ENCODE data around the gene FAM170B.

The FAM170B gene

DNA sequence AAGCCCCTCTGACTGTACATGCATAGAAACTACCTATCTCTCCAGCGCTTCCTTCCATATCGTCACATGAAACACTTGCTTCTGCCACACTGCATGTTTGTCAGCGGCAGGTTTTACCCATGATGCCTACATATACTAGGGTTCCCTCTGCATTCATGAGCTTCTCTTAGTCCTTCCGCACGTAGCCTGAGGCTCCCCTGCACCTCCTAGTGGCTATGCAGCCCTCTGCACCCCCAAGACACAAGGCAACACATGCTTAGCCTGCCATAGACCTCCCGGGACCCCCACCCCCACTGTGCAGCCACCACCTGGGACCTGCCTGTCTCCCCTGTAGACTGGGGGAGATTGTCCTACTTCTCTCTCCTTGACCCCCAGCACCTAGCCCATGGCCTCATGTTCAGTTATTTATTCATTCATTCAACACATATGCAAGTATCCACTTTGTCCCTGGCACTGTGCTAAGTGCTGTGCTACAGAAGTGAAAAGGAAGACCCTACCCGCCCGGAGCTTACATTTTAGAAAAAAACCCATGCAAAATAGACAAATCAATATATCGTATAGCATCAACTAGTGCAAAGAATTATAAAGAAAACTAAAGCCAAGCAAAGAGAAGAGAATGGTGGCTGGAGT, 30.9 kb upstream of the FAM170B start:
- H4K12ac ChIP-seq (ENCODE audit: low read depth, low read length), result no peak overlapping the region
- H4K8ac ChIP-seq (ENCODE audit: low read depth, low read length), result no peak overlapping the region
- H3K18ac ChIP-seq (ENCODE audit: low read length), result no peak overlapping the region
- no peak overlapping the region for H2AFZ ChIP-seq (ENCODE audit: insufficient read depth, low read length, poor library complexity)
- no peaks in the 10 kb centered on the region for H3K79me2 ChIP-seq (ENCODE audit: control insufficient read depth, insufficient read depth, low read length, poor library complexity)
- no peaks in the 10 kb centered on the region for H3K9me3 ChIP-seq (ENCODE audit: insufficient read depth, low read depth, low read length)
- H2AK5ac ChIP-seq (ENCODE audit: low read length), result no peak overlapping the region
- H2BK12ac ChIP-seq (ENCODE audit: low read length), result no peak overlapping the region
- no peak overlapping the region for H3K14ac ChIP-seq (ENCODE audit: low read length)
- H3K27ac ChIP-seq (ENCODE audit: low read depth, low read length), result no peak overlapping the region
- H3K4me2 ChIP-seq (ENCODE audit: low read length), result no peak overlapping the region
- no peak for DNase-seq
- no peaks in the 10 kb centered on the region for H3K4me1 ChIP-seq (ENCODE audit: control insufficient read depth in 1 of 2, insufficient read depth in 2 of 2, low read length in 2 of 2)
- no peak overlapping the region for H4K91ac ChIP-seq (ENCODE audit: low read depth, low read length)
- no peaks in the 10 kb centered on the region for H3K27me3 ChIP-seq (ENCODE audit: insufficient read depth, low read length)
- WGBS (ENCODE audit: extremely low coverage, insufficient coverage, insufficient read length), result no CpG with 5 or more reads among the region's 9 CpGs
- H2BK5ac ChIP-seq (ENCODE audit: low read depth, low read length, poor library complexity), result no peak overlapping the region
- H3K23ac ChIP-seq (ENCODE audit: low read length), result no peak overlapping the region
- H3K36me3 ChIP-seq (ENCODE audit: control insufficient read depth in 1 of 2, insufficient read depth in 2 of 2, low read length in 2 of 2), result no peaks in the 10 kb centered on the region
- no peak overlapping the region for H3K9ac ChIP-seq (ENCODE audit: low read length)
- no peak overlapping the region for H3K4me3 ChIP-seq (ENCODE audit: low read depth, low read length)
- no peak overlapping the region for H2BK120ac ChIP-seq (ENCODE audit: insufficient read depth, low read length, poor library complexity)
- no peaks in the 10 kb centered on the region for H3K79me1 ChIP-seq (ENCODE audit: low read length)
- H3K4ac ChIP-seq (ENCODE audit: low read depth, low read length), result no peak overlapping the region

DNA sequence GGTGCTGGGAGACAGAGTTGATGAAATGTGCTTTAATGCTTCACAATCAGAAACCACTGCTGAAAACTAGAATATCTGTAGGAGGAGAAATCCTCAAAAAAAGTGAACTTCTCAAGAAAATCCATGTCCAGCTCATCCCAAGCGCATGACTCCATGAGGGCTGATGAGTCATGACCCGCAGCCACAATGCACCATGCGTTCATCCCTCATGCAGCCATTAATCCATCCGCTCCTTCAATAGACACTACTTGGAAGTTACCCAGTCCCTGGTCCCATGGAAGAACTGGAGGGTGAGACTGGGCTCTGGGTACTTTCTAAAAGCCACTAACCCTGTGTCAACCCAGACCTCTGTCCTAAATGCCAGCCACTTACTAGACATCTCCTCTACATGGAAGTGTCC, 29.9 kb upstream of the FAM170B start:
- WGBS (ENCODE audit: extremely low coverage, insufficient coverage, insufficient read length), result no CpG with 5 or more reads among the region's 4 CpGs
- Histone ChIP-seq H2BK5ac (ENCODE audit: low read depth, low read length, poor library complexity) (no peak overlapping the region), H3K23ac (ENCODE audit: low read length) (no peak overlapping the region)

DNA sequence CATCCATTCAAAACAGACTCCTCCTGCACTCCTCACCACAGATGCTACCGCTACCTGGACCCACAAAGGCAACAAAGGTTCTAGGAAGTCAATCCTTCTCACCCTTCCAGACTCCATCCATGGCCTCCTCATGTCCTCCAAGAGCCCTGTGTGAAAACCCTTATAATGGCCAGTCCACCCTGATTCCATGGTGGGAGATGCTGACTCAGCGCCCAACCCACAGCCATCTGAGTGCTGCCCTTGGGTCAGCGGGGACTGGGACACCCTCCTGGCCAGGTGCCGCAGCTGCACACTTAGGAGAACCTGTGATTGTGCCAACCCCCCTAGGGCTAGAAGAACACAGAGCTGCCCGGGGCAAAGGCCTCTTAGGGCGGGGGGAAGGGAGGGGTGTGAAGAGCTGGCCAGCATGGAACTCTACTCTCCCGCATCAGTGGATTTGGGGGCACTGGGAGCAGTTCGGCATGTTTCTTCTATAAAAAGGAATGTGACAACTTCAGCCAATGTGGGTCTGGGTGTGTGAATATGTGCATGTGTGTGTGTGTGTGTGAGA, 29.0 kb upstream of the FAM170B start:
- Histone ChIP-seq H3K4ac (ENCODE audit: low read depth, low read length) (no peak overlapping the region), H3K36me3 (ENCODE audit: control insufficient read depth in 1 of 2, insufficient read depth in 2 of 2, low read length in 2 of 2) (no peaks in the 10 kb centered on the region)

More for the DNA sequence above, 29.9 kb upstream of the FAM170B start:
- Histone ChIP-seq H3K79me1 (ENCODE audit: low read length) (no peaks in the 10 kb centered on the region), H3K27me3 (ENCODE audit: insufficient read depth, low read length) (no peaks in the 10 kb centered on the region), H2AFZ (ENCODE audit: insufficient read depth, low read length, poor library complexity) (no peak overlapping the region), H4K8ac (ENCODE audit: low read depth, low read length) (no peak overlapping the region), H3K27ac (ENCODE audit: low read depth, low read length) (no peak overlapping the region), H3K4me2 (ENCODE audit: low read length) (no peak overlapping the region), H2BK120ac (ENCODE audit: insufficient read depth, low read length, poor library complexity) (no peak overlapping the region), H3K4me3 (ENCODE audit: low read depth, low read length) (no peak overlapping the region), H2BK12ac (ENCODE audit: low read length) (no peak overlapping the region), H4K91ac (ENCODE audit: low read depth, low read length) (no peak overlapping the region), H4K12ac (ENCODE audit: low read depth, low read length) (no peak overlapping the region), H3K4me1 (ENCODE audit: control insufficient read depth in 1 of 2, insufficient read depth in 2 of 2, low read length in 2 of 2) (no peaks in the 10 kb centered on the region), H3K4ac (ENCODE audit: low read depth, low read length) (no peak overlapping the region), H3K79me2 (ENCODE audit: control insufficient read depth, insufficient read depth, low read length, poor library complexity) (no peaks in the 10 kb centered on the region), H3K18ac (ENCODE audit: low read length) (no peak overlapping the region), H2AK5ac (ENCODE audit: low read length) (no peak overlapping the region), H3K9me3 (ENCODE audit: insufficient read depth, low read depth, low read length) (no peaks in the 10 kb centered on the region), H3K36me3 (ENCODE audit: control insufficient read depth in 1 of 2, insufficient read depth in 2 of 2, low read length in 2 of 2) (no peaks in the 10 kb centered on the region), H3K9ac (ENCODE audit: low read length) (no peak overlapping the region), H3K14ac (ENCODE audit: low read length) (no peak overlapping the region)
- peak; percentile 65 to 75 for DNase-seq

DNA sequence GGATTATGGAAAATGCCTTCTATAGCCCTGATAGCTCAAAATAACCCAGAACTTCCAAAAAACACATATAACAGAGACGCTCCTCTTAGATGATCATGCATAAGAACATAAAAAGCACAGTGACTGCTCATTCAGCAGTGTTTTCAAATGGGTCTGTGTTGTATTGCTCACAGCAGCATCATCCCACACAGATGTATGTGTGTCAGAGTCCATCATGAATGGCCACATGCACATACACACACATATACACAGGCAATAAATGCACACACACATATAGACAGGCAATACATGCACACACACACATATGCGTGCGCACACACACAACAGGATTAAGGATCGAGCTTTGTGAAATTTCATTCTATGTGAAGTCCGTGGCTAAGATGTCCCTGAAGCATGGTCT, 28.2 kb upstream of the FAM170B start:
- DNase-seq, result no peak
- H2AFZ ChIP-seq (ENCODE audit: insufficient read depth, low read length, poor library complexity), result no peak overlapping the region
- no peak overlapping the region for H2BK120ac ChIP-seq (ENCODE audit: insufficient read depth, low read length, poor library complexity)
- no peak overlapping the region for H4K91ac ChIP-seq (ENCODE audit: low read depth, low read length)
- H3K79me2 ChIP-seq (ENCODE audit: control insufficient read depth, insufficient read depth, low read length, poor library complexity), result no peaks in the 10 kb centered on the region
- H2AK5ac ChIP-seq (ENCODE audit: low read length), result no peak overlapping the region
- H3K36me3 ChIP-seq (ENCODE audit: control insufficient read depth in 1 of 2, insufficient read depth in 2 of 2, low read length in 2 of 2), result no peaks in the 10 kb centered on the region
- H3K23ac ChIP-seq (ENCODE audit: low read length), result no peak overlapping the region
- no peak overlapping the region for H3K14ac ChIP-seq (ENCODE audit: low read length)
- no peak overlapping the region for H3K18ac ChIP-seq (ENCODE audit: low read length)
- no peak overlapping the region for H4K12ac ChIP-seq (ENCODE audit: low read depth, low read length)
- H3K4me3 ChIP-seq (ENCODE audit: low read depth, low read length), result no peak overlapping the region
- no peaks in the 10 kb centered on the region for H3K79me1 ChIP-seq (ENCODE audit: low read length)
- no peak overlapping the region for H2BK12ac ChIP-seq (ENCODE audit: low read length)
- no peaks in the 10 kb centered on the region for H3K4me1 ChIP-seq (ENCODE audit: control insufficient read depth in 1 of 2, insufficient read depth in 2 of 2, low read length in 2 of 2)
- H4K8ac ChIP-seq (ENCODE audit: low read depth, low read length), result no peak overlapping the region
- no peak overlapping the region for H3K9ac ChIP-seq (ENCODE audit: low read length)
- no peaks in the 10 kb centered on the region for H3K9me3 ChIP-seq (ENCODE audit: insufficient read depth, low read depth, low read length)
- no peak overlapping the region for H3K4ac ChIP-seq (ENCODE audit: low read depth, low read length)
- no peak overlapping the region for H2BK5ac ChIP-seq (ENCODE audit: low read depth, low read length, poor library complexity)
- no peak overlapping the region for H3K27ac ChIP-seq (ENCODE audit: low read depth, low read length)
- no peaks in the 10 kb centered on the region for H3K27me3 ChIP-seq (ENCODE audit: insufficient read depth, low read length)
- no CpG with 5 or more reads among the region's 5 CpGs for WGBS (ENCODE audit: extremely low coverage, insufficient coverage, insufficient read length)
- H3K4me2 ChIP-seq (ENCODE audit: low read length), result no peak overlapping the region

More for the DNA sequence above, 29.0 kb upstream of the FAM170B start:
- DNase-seq, result no peak
- Histone ChIP-seq H2BK120ac (ENCODE audit: insufficient read depth, low read length, poor library complexity) (no peak overlapping the region), H3K9me3 (ENCODE audit: insufficient read depth, low read depth, low read length) (no peaks in the 10 kb centered on the region), H3K27ac (ENCODE audit: low read depth, low read length) (no peak overlapping the region), H3K4me2 (ENCODE audit: low read length) (no peak overlapping the region), H3K9ac (ENCODE audit: low read length) (no peak overlapping the region), H2AK5ac (ENCODE audit: low read length) (no peak overlapping the region), H3K23ac (ENCODE audit: low read length) (no peak overlapping the region), H3K79me1 (ENCODE audit: low read length) (no peaks in the 10 kb centered on the region), H4K91ac (ENCODE audit: low read depth, low read length) (no peak overlapping the region), H2BK12ac (ENCODE audit: low read length) (no peak overlapping the region), H3K27me3 (ENCODE audit: insufficient read depth, low read length) (no peaks in the 10 kb centered on the region), H3K14ac (ENCODE audit: low read length) (no peak overlapping the region), H4K8ac (ENCODE audit: low read depth, low read length) (no peak overlapping the region), H3K79me2 (ENCODE audit: control insufficient read depth, insufficient read depth, low read length, poor library complexity) (no peaks in the 10 kb centered on the region), H3K4me1 (ENCODE audit: control insufficient read depth in 1 of 2, insufficient read depth in 2 of 2, low read length in 2 of 2) (no peaks in the 10 kb centered on the region), H3K4me3 (ENCODE audit: low read depth, low read length) (no peak overlapping the region), H2BK5ac (ENCODE audit: low read depth, low read length, poor library complexity) (no peak overlapping the region), H4K12ac (ENCODE audit: low read depth, low read length) (no peak overlapping the region), H2AFZ (ENCODE audit: insufficient read depth, low read length, poor library complexity) (no peak overlapping the region), H3K18ac (ENCODE audit: low read length) (no peak overlapping the region)
- no CpG with 5 or more reads among the region's 8 CpGs for WGBS (ENCODE audit: extremely low coverage, insufficient coverage, insufficient read length)
